ENCODE results near the gene ARHGAP8. TPM values are rescaled to one million over a fixed set of nuclear protein-coding genes. Genes with fewer than 3 reads are reported as not detected.

ARHGAP8 gene
- total RNA-seq, 3 donors from 2014 or later (not counting 1 experiment from before 2014, with no cell fraction given), result 23.6 to 32.6 (median 26.5) TPM

DNA sequence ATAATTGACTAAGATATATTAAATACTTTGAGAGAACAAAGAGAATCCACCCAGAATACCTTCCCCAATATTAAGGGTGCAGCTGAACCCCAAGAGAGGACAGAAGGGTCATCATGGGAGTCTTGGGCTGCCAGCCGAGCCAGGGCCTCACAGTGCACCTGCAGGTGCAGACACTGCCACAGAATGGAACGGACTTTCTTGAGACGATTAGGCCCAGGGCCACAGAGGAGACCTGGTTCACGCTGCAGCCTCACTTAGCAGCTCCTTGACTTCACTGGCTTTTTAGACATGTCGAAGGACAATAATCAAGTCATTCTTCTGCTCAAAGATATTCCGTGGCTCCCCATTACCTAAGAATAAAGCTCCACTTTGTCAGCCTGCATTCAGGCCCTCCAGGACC, 156.9 kb downstream of the ARHGAP8 start:
- DNase-seq, result no peak
- no peaks in the 10 kb centered on the region for H3K36me3 ChIP-seq (ENCODE audit: control insufficient read depth, insufficient read depth, low read length)
- no peaks in the 10 kb centered on the region for H3K27me3 ChIP-seq (ENCODE audit: control insufficient read depth, insufficient read depth, low read length)
- intact Hi-C loops (cut with micrococcal nuclease), result no loop called here
- H3K9me3 ChIP-seq (ENCODE audit: control insufficient read depth, insufficient read depth, low read length), result no peaks in the 10 kb centered on the region
- H3K4me1 Mint-ChIP-seq, result no peaks in the 10 kb centered on the region
- WGBS (ENCODE audit: insufficient coverage), result 89% methylated on average over 6 of the region's 6 CpGs
- no peak overlapping the region for H3K27ac ChIP-seq (ENCODE audit: low read length)
- H3K27ac Mint-ChIP-seq, result no peak overlapping the region
- TF ChIP-seq, protein P1, sequence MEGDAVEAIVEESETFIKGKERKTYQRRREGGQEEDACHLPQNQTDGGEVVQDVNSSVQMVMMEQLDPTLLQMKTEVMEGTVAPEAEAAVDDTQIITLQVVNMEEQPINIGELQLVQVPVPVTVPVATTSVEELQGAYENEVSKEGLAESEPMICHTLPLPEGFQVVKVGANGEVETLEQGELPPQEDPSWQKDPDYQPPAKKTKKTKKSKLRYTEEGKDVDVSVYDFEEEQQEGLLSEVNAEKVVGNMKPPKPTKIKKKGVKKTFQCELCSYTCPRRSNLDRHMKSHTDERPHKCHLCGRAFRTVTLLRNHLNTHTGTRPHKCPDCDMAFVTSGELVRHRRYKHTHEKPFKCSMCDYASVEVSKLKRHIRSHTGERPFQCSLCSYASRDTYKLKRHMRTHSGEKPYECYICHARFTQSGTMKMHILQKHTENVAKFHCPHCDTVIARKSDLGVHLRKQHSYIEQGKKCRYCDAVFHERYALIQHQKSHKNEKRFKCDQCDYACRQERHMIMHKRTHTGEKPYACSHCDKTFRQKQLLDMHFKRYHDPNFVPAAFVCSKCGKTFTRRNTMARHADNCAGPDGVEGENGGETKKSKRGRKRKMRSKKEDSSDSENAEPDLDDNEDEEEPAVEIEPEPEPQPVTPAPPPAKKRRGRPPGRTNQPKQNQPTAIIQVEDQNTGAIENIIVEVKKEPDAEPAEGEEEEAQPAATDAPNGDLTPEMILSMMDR (IDR thresholded peaks at IDR 0.05), result no peak
- peaks cover 0 to 2% of the 10 kb centered on the region in 2 donors for H3K9me3 Mint-ChIP-seq
- no peaks in the 10 kb centered on the region for H3K36me3 Mint-ChIP-seq
- H3K4me3 Mint-ChIP-seq, result no peak overlapping the region
- H3K4me1 ChIP-seq (ENCODE audit: control insufficient read depth, insufficient read depth, low read length), result no peaks in the 10 kb centered on the region
- no peak for ATAC-seq
- no peak overlapping the region for H3K4me3 ChIP-seq (ENCODE audit: low read length)
- peaks cover 8 to 10% of the 10 kb centered on the region in 2 donors for H3K27me3 Mint-ChIP-seq (ENCODE audit: low read depth in 2 of 2)

Other genes starting within 250 kb of the ARHGAP8 start
- 100 to 1,000 TPM in 1 of 3 donors, 10 to 100 TPM in 2; 92.6 to 133 (median 93.4) TPM for gene PRR5, start 50.4 kb upstream of the ARHGAP8 start, total RNA-seq

Measured in natural killer cell (primary cell).